ES-I3 (cell line): ENCODE data around the gene NOD2.

Experiments
- H3K36me3 ChIP-seq: 2 replicates; pipeline ENCODE4 v1.6.1; 2013; ENCODE audit warnings: mild to moderate bottlenecking, low read length, control low read depth, moderate library complexity; ENCODE audit not compliant: insufficient read depth
- H3K4me1 ChIP-seq: 2 replicates; pipeline ENCODE4 v1.6.1; 2013; ENCODE audit warnings: mild to moderate bottlenecking, control low read depth, low read length; ENCODE audit not compliant: insufficient read depth
- H3K9ac ChIP-seq: 2 replicates; pipeline ENCODE4 v1.6.1; 2013; ENCODE audit warnings: low read depth, mild to moderate bottlenecking, low read length, moderate library complexity
- H3K9me3 ChIP-seq: 2 replicates; pipeline ENCODE4 v1.6.1; 2013; ENCODE audit warnings: mild to moderate bottlenecking, low read length, moderate library complexity; ENCODE audit not compliant: control insufficient read depth, insufficient read depth

NOD2 gene

GRCh38 chr16:50678531-50678930 is 14.9 kb upstream of the NOD2 start:
- H3K36me3 ChIP-seq: no peaks in the 10 kb centered on the region
- no peak overlapping the region for H3K9ac ChIP-seq
- no peaks in the 10 kb centered on the region for H3K4me1 ChIP-seq
- H3K9me3 ChIP-seq: no peaks in the 10 kb centered on the region

DNA sequence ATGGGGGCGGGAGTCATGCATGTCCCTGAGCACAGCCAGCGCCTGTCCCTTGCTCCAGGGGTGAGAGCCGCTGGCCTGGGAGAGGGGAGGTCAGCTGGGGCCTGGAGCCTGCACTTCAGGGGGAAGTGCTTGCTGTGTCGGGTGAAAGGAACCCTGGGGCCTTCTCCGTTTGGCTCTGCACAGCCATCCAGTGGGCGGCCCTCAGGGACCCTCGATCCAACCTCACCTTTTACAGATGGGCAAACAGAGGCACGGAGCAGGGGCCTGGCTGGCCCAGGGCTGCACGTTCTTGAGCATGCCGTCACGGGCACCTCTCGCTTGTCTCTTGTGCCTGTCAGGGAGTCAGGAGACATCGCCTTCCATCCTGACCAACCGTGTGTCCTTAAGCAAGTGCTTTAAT is 14.1 kb upstream of the NOD2 start:
- no peaks in the 10 kb centered on the region for H3K9me3 ChIP-seq
- H3K9ac ChIP-seq: no peak overlapping the region
- no peaks in the 10 kb centered on the region for H3K36me3 ChIP-seq
- H3K4me1 ChIP-seq: no peaks in the 10 kb centered on the region

- Histone ChIP-seq H3K4me1 (no peaks in the 10 kb centered on the region), H3K36me3 (no peaks in the 10 kb centered on the region), H3K9me3 (no peaks in the 10 kb centered on the region), H3K9ac (no peak overlapping the region)
These were observed 13.5 kb upstream of the NOD2 start for GRCh38 chr16:50679676-50680555.

- no peak overlapping the region for H3K9ac ChIP-seq
- no peaks in the 10 kb centered on the region for H3K9me3 ChIP-seq
- H3K36me3 ChIP-seq: no peaks in the 10 kb centered on the region
- no peaks in the 10 kb centered on the region for H3K4me1 ChIP-seq
These were observed 12.9 kb upstream of the NOD2 start for GRCh38 chr16:50680556-50680893.

DNA sequence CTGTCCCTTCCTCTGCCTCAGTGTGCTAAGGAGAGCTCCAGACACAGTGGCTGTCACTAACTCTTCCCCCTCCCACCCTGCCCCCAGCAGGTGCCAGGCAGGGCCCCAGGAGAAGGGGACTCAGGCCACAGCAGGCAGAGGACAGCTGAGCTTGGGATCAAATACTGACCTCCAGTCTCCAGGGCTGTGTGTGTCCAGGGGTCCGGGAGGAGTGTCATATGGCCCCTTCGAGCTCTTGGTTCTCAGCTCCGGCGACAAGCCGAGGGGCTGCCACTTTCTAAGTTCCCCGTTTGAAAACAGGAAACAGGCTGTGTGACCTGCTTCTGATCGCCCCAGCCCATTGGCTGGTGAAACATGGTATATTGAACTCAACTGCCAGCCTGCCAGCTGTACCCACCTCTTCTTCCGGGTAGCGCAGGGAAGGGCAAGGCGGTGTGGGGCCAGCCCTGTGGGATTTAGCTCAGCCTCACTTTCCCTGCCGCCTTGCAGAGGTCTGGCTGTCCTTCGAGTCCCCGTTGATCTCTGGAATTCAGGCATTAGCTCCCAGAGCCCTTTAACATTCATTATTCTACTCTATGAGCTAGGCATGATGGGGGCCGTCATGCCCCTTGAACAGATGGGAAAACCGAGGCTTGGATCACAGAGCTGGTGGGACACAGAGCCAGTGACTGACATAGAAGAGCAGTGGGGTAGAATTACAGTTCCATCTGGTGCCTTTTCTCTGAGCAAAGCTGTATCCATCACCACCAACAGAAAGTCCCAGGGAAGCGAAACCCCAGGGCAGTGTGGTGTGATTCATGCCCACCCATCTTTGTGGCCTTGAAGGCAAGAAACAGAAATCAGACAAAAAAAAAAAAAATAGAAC is 12.2 kb upstream of the NOD2 start, which contains the start of gene SNX20:
Gene SNX20, minus strand, starts transcription at position 292 of the 865 bp plus-strand sequence. CDS start 3,786 bp downstream, outside the sequence.
- no peak within 1 kb of the TSS for H3K9ac ChIP-seq

DNA sequence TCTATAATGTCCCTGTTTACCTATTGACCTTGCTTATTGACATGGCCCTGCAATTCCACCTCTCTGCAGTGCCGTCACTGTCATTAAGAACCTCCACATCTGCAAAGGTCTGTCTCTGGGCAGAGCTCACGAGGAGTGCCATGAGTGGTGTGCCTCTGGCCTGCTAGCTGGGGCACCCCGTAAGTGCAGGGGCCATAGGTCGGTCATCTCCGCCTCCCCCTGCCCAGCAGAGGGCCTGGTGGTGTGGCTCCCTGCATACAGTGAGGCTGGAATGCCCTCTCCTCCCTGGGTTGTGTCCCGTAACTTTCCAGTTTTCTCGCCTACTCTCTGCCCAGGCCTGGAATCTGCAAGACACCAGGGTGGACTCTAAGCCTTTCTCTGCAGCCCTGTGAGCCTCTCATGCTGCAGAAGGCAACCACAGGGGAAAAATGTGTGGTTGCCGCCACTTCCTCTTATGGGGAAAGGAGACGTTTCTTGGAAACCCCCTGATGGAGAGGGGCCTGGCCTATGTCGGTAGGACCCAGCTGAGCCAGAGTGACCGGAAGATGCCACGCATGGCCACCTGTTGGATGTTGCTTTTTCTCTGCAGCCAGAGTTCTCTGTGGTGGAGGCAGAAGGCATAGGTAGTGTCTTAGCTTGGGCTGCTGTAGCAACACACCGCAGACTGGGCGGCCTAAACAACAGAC is 9.6 kb upstream of the NOD2 start:
- Histone ChIP-seq H3K9ac (no peak overlapping the region), H3K4me1 (no peaks in the 10 kb centered on the region), H3K36me3 (no peaks in the 10 kb centered on the region), H3K9me3 (no peaks in the 10 kb centered on the region)

More for the DNA sequence above, 12.2 kb upstream of the NOD2 start, which contains the start of gene SNX20:
- H3K9me3 ChIP-seq: no peaks in the 10 kb centered on the region
- H3K36me3 ChIP-seq: no peaks in the 10 kb centered on the region
- no peaks in the 10 kb centered on the region for H3K4me1 ChIP-seq

DNA sequence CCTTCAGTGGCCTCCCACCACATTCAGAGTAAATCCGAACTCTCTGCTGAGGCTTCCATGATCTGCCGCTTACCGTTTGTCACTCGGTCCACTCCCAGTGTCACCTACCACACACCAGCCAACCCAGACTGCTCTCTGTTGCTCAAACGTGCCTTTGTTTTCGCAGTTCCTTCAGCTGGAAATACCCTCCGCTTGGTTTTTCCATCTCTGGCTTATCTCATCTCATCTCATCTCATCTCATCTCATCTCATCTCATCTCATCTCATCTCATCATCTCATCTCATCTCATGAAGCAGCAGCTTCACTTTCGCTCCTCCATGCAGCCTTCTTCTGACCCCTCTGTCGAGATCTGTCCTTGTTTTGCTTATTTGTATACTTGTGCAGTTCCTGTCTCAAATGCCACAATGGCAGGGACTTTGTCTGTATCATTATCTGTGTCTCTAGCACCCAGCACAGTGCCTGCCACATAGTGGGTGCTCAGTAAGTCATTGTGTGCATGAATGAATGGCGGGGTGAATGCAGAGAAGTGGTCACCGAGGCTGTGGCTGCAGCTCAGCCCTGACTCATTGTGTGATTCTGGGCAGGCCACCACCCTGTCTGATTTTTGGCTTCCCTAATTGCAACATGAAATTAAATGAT is 8.5 kb upstream of the NOD2 start:
- Histone ChIP-seq H3K36me3 (no peaks in the 10 kb centered on the region), H3K9me3 (no peaks in the 10 kb centered on the region), H3K4me1 (no peaks in the 10 kb centered on the region), H3K9ac (no peak overlapping the region)

- no peaks in the 10 kb centered on the region for H3K9me3 ChIP-seq
- no peaks in the 10 kb centered on the region for H3K36me3 ChIP-seq
- no peak overlapping the region for H3K9ac ChIP-seq
- no peaks in the 10 kb centered on the region for H3K4me1 ChIP-seq
These were observed 7.8 kb upstream of the NOD2 start for GRCh38 chr16:50685462-50686063.

DNA sequence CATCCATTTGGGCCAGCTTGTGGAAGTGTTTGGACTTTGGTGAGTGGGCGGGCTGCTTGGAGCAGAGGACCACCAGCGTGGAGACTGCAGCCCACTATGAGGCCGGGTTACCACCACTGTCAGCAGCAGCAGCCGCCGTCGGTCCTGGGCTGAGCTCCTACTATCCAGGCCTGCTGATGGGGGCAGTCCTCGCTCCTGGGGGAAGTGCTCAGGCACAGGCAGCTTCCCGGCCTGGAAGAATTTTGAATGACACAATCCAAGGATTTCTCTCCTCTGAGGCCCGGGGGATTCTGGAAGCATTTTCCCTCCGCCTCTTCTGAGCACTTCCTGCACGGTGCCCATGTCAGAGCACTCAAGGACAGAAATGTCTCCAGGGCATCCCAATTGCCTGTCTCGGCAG is 5.3 kb upstream of the NOD2 start:
- no peaks in the 10 kb centered on the region for H3K9me3 ChIP-seq
- no peaks in the 10 kb centered on the region for H3K36me3 ChIP-seq
- no peaks in the 10 kb centered on the region for H3K4me1 ChIP-seq
- H3K9ac ChIP-seq: no peak overlapping the region

DNA sequence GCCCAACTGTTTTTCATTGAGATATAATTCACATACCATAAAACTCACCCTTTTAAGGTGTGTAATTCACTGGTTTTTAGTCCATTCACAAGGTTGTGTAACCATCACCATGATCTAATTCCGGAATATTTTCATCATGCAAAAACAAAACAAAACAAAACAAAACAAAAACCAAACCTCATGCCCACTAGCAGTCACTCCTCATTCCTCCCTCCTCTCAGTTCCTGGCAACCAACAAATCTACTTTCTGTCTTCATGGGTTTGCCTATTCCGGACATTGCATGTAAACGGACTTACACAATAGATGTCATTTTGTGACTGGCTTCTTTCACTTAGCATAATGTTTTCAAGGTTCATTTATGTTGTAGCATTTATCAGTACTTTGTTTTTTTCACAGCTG is 4.5 kb upstream of the NOD2 start:
- Histone ChIP-seq H3K4me1 (no peaks in the 10 kb centered on the region; the same call in 1 of the 2 replicates), H3K9me3 (no peaks in the 10 kb centered on the region), H3K36me3 (no peaks in the 10 kb centered on the region), H3K9ac (no peak overlapping the region)

DNA sequence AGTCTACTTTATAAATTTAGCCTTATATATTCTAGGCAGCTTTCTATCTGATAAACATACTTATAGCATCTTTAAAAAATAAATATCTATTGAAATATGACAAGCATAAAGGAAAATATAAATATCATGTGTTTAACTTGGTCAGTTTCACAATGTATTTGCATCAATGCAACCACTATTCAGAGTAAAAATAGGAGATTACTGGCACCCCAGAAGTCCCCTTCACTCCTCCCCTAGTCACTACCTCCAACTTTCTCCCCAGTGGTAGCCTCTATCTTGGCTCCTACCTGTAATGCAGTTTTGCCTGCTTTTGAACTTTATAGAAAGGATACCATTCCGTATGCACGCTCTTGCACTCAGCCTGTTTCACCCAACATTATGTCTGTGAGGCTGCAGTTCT is 3.2 kb upstream of the NOD2 start:
- Histone ChIP-seq H3K9me3 (no peaks in the 10 kb centered on the region), H3K4me1 (no peaks in the 10 kb centered on the region; the same call in 1 of the 2 replicates), H3K9ac (no peak overlapping the region), H3K36me3 (no peaks in the 10 kb centered on the region)

- no peaks in the 10 kb centered on the region for H3K36me3 ChIP-seq
- H3K9ac ChIP-seq: no peak overlapping the region
- no peaks in the 10 kb centered on the region; the same call in 1 of the 2 replicates for H3K4me1 ChIP-seq
- H3K9me3 ChIP-seq: no peaks in the 10 kb centered on the region
These were observed 785 bp upstream of the NOD2 start for GRCh38 chr16:50692644-50692998.

GRCh38 chr16:50694206-50694605 is 800 bp downstream of the NOD2 start:
- Histone ChIP-seq H3K4me1 (no peaks in the 10 kb centered on the region; the same call in 1 of the 2 replicates), H3K9ac (no peak overlapping the region), H3K36me3 (no peaks in the 10 kb centered on the region), H3K9me3 (no peaks in the 10 kb centered on the region)
